ENCODE measurements around the gene SLC22A13.

GRCh38 chr3:38281895-38282686, 16.5 kb downstream of the SLC22A13 start, which contains the start of gene SLC22A14:
- no peak for TF ChIP-seq SP1 (IDR thresholded peaks at IDR 0.05; ENCODE audit: low read depth, low read length)
- TF ChIP-seq ZBTB33 (IDR thresholded peaks at IDR 0.05) = no peak
- no peak for TF ChIP-seq SMARCA5 (IDR thresholded peaks at IDR 0.05)
- TF ChIP-seq JUND (IDR thresholded peaks at IDR 0.05; ENCODE audit: low read depth, low read length) = no peak
- TF ChIP-seq POLR2A (IDR thresholded peaks at IDR 0.05; ENCODE audit: low read depth, low read length) = no peak
